ENCODE measurements around the gene FKBP2. TPM values are rescaled to one million over a fixed set of nuclear protein-coding genes. Genes with fewer than 3 reads are reported as not detected.

Gene FKBP2
- total RNA-seq, 1 donor from 2014 or later: 31.4 TPM

DNA sequence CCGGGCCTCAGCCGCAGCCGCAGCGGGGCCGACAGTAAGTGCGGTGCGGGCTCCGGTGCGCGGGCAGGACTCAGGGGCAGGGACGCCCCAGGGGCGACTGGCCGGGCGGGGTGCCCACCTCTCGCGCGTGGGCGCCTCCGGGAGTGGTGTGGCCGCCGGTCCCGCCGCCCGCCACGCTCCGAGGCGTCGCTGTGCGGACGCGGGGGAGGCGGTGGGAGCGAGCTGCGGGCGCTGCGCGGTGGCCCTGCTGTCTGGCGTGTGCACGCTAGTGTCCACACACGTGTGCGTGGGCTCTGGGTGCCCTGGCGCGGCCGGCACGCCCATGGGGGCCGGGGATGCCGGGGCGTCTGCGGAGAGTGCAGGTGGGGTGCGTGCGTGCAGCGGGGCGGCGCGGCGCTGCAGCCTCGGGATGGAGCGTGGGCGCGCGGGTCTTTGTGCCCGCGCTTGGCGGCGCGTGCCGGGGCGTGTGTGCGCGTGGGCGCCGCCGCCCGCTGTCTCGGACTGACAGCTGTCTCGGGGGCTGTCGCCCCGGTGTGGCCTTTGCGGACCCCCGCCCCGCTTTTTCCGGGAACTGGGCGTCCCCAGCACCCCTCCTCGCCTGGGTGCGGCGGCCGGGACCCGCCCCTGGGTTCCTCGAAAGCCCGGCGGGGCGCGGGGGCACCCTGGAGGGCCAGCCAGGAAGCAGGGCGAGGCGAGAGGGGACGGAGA is 51.0 kb downstream of the FKBP2 start:
- H3K36me3 Mint-ChIP-seq (ENCODE audit: unreplicated experiment): peaks cover 5% of the 10 kb centered on the region
- H3K9me3 Mint-ChIP-seq (ENCODE audit: unreplicated experiment): peaks cover 9% of the 10 kb centered on the region
- H3K27me3 Mint-ChIP-seq (ENCODE audit: unreplicated experiment): peaks cover 36% of the 10 kb centered on the region
- no peak overlapping the region for H3K27ac Mint-ChIP-seq (ENCODE audit: unreplicated experiment)
- no peak overlapping the region for H3K4me3 Mint-ChIP-seq (ENCODE audit: unreplicated experiment)
- no peak for DNase-seq
- peaks cover 2% of the 10 kb centered on the region for H3K4me1 Mint-ChIP-seq (ENCODE audit: low read depth, unreplicated experiment)
- no peak for TF ChIP-seq CTCF (IDR thresholded peaks at IDR 0.05; ENCODE audit: partially characterized antibody, unreplicated experiment)

DNA sequence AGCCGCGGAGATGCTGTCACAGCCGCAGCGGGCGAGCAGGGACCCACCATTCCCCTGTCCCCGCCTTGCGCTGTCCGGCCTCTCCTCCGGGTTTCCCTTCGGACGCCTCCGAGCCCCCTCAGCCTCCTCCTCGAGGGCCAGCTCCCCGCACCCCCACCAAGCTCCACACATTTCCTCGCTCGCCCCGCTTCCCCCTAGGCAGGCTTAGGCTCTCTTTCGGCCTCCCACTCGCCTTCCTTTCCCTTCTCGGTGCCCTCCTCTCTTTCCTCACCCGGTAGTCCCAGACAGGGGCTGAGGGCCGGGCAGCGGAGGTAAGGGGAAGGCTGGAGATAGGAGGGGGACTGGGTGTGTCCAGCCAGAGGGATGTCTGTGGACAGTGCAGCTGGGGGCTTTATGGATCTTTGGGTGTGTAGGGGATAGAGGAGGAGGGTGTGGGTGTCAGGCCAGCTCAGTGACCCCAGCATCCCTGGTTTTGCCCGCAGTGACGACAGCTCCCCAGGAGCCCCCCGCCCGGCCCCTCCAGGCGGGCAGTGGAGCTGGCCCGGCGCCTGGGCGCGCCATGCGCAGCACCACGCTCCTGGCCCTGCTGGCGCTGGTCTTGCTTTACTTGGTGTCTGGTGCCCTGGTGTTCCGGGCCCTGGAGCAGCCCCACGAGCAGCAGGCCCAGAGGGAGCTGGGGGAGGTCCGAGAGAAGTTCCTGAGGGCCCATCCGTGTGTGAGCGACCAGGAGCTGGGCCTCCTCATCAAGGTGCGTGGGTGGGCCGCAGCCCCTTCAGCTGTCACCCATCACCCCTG is 51.8 kb downstream of the FKBP2 start:
- Mint-ChIP-seq H3K27ac (ENCODE audit: unreplicated experiment) (no peak overlapping the region), H3K9me3 (ENCODE audit: unreplicated experiment) (peaks cover 9% of the 10 kb centered on the region), H3K36me3 (ENCODE audit: unreplicated experiment) (peaks cover 5% of the 10 kb centered on the region), H3K4me1 (ENCODE audit: low read depth, unreplicated experiment) (peaks cover 4% of the 10 kb centered on the region), H3K27me3 (ENCODE audit: unreplicated experiment) (peaks cover 40% of the 10 kb centered on the region), H3K4me3 (ENCODE audit: unreplicated experiment) (peak overlapping the region; percentile 49)
- no peak for TF ChIP-seq CTCF (IDR thresholded peaks at IDR 0.05; ENCODE audit: partially characterized antibody, unreplicated experiment)
- DNase-seq: peak; percentile 48

Other genes starting within 250 kb of the FKBP2 start
- gene FLRT1, start 205.2 kb upstream of the FKBP2 start, total RNA-seq (ENCODE audit: unreplicated experiment): 3.7 TPM
- gene MACROD1, start 75.0 kb upstream of the FKBP2 start, total RNA-seq (ENCODE audit: unreplicated experiment): 12.7 TPM
- 160 TPM for gene STIP1, start 54.9 kb upstream of the FKBP2 start, total RNA-seq (ENCODE audit: unreplicated experiment)
- 2.0 TPM for gene FERMT3, start 34.4 kb upstream of the FKBP2 start, total RNA-seq (ENCODE audit: unreplicated experiment)
- 39.0 TPM for gene TRPT1, start 14.9 kb upstream of the FKBP2 start, total RNA-seq (ENCODE audit: unreplicated experiment)
- gene NUDT22, start 14.8 kb upstream of the FKBP2 start, total RNA-seq (ENCODE audit: unreplicated experiment): 37.0 TPM
- gene DNAJC4, start 10.5 kb upstream of the FKBP2 start, total RNA-seq (ENCODE audit: unreplicated experiment): 30.5 TPM
- 12.3 TPM for gene VEGFB, start 6.5 kb upstream of the FKBP2 start, total RNA-seq (ENCODE audit: unreplicated experiment)
- 348 TPM for gene PPP1R14B, start 5.8 kb downstream of the FKBP2 start, total RNA-seq (ENCODE audit: unreplicated experiment)
- 36.2 TPM for gene PLCB3, start 10.4 kb downstream of the FKBP2 start, total RNA-seq (ENCODE audit: unreplicated experiment)
- gene BAD, start 43.6 kb downstream of the FKBP2 start, total RNA-seq (ENCODE audit: unreplicated experiment): 47.0 TPM
- gene GPR137, start 44.8 kb downstream of the FKBP2 start, total RNA-seq (ENCODE audit: unreplicated experiment): 52.5 TPM
- 0.47 TPM for gene KCNK4, start 50.2 kb downstream of the FKBP2 start, total RNA-seq (ENCODE audit: unreplicated experiment)
- not detected for gene CATSPERZ, start 59.3 kb downstream of the FKBP2 start, total RNA-seq (ENCODE audit: unreplicated experiment)
- 69.9 TPM for gene ESRRA, start 64.4 kb downstream of the FKBP2 start, total RNA-seq (ENCODE audit: unreplicated experiment)
- gene TRMT112, start 76.5 kb downstream of the FKBP2 start, total RNA-seq (ENCODE audit: unreplicated experiment): 93.1 TPM
- 418 TPM for gene PRDX5, start 77.0 kb downstream of the FKBP2 start, total RNA-seq (ENCODE audit: unreplicated experiment)
- gene CCDC88B, start 99.1 kb downstream of the FKBP2 start, total RNA-seq (ENCODE audit: unreplicated experiment): 83.6 TPM
- gene RPS6KA4, start 118.1 kb downstream of the FKBP2 start, total RNA-seq (ENCODE audit: unreplicated experiment): 3.2 TPM

Data from glutamatergic neuron (in vitro differentiated cells).